Lung (tissue), 12 donors: ENCODE data around the gene WSCD2. TPM values are rescaled to one million over a fixed set of nuclear protein-coding genes. Genes with fewer than 3 reads are reported as not detected.

ENCODE experiments used
- ATAC-seq: fragments of 200-7000 bp; cut with Tn5 transposase; one replicate; pipeline ENCODE4 v1.9.1; 2020; ENCODE audit warnings: moderate number of reproducible peaks; ENCODE audit not compliant: insufficient read depth, low FRiP score
- DNase-seq, 3 donors: peaks; one replicate each; pipeline ENCODE4 v3.0.0-alpha.2; 2013 to 2017
- H3K27ac ChIP-seq, 2 donors: one replicate each; pipeline ENCODE4 v1.5.1; 2013; ENCODE audit warnings: mild to moderate bottlenecking in 2 of 2, moderate library complexity in 2 of 2, control low read depth in 1 of 2, inconsistent platforms in 1 of 2, low read depth in 1 of 2, low read length in 1 of 2
- H3K27me3 ChIP-seq, 3 donors: one replicate each; pipeline ENCODE4 v1.5.1; 2013; ENCODE audit warnings: low read length in 2 of 3; ENCODE audit not compliant: control insufficient read depth in 3 of 3, insufficient read depth in 3 of 3
- H3K36me3 ChIP-seq, 4 donors: one replicate each; pipeline ENCODE4 v1.5.1; 2013; ENCODE audit warnings: low read length in 4 of 4, mild to moderate bottlenecking in 1 of 4, moderate library complexity in 1 of 4; ENCODE audit not compliant: control insufficient read depth in 4 of 4, insufficient read depth in 4 of 4
- H3K4me1 ChIP-seq, 5 donors: one replicate each; pipeline ENCODE4 v1.5.1; 2013; ENCODE audit warnings: low read length in 5 of 5, mild to moderate bottlenecking in 2 of 5, moderate library complexity in 1 of 5; ENCODE audit not compliant: control insufficient read depth in 5 of 5, insufficient read depth in 5 of 5
- H3K4me3 ChIP-seq: one replicate; pipeline ENCODE4 v1.5.1; 2013; ENCODE audit warnings: mild to moderate bottlenecking, control low read depth, moderate library complexity
- H3K9ac ChIP-seq, 2 donors: one replicate each; pipeline ENCODE4 v1.5.1; 2013; ENCODE audit warnings: low read length in 2 of 2, control low read depth in 1 of 2; ENCODE audit not compliant: insufficient read depth in 1 of 2
- H3K9me3 ChIP-seq, 4 donors: one replicate each; pipeline ENCODE4 v1.5.1; 2013; ENCODE audit warnings: low read length in 3 of 4, mild to moderate bottlenecking in 1 of 4, moderate library complexity in 1 of 4; ENCODE audit not compliant: control insufficient read depth in 4 of 4, insufficient read depth in 3 of 4
- WGBS, 2 donors: extraction: QIAGEN DNeasy Blood & Tissue Kit; methylation state at CpG; one replicate each; pipeline ENCODE4 v1.1.7; 2013; 5-methylcytosine and 5-hydroxymethylcytosine counted together
- polyA plus RNA-seq, 2 donors: library from polyadenylated mRNA; stranded (reverse); fragments of 200-250 nt; gene quantifications; one replicate each; pipeline ENCODE4 v1.2.1, GENCODE V29; 2013
- total RNA-seq, 2 donors: library from RNA; depleted of rRNA in 1 of 2; stranded (reverse); fragments of >200 nt in 1 of 2; gene quantifications; one replicate each; pipeline ENCODE4 v1.2.1, GENCODE V29; 2014 to 2021
- TF ChIP-seq, protein P1 (sequence below): IDR thresholded peaks from 2 replicates; pipeline ENCODE4 v1.5.1; 2012; ENCODE audit warnings: mild to moderate bottlenecking; ENCODE audit errors: control extremely low read depth, extremely low read depth
- donor health status: control.
- donor health status: control.
- donor health status: Bipolar disorder and iron deficiency.
- donor health status: healthy.
- donor health status: DM: yes; HTN: yes; CAD: no.

Gene WSCD2
- total and polyA plus RNA-seq, 4 donors, result 0.02 to 1.8 (median 0.40) TPM

DNA sequence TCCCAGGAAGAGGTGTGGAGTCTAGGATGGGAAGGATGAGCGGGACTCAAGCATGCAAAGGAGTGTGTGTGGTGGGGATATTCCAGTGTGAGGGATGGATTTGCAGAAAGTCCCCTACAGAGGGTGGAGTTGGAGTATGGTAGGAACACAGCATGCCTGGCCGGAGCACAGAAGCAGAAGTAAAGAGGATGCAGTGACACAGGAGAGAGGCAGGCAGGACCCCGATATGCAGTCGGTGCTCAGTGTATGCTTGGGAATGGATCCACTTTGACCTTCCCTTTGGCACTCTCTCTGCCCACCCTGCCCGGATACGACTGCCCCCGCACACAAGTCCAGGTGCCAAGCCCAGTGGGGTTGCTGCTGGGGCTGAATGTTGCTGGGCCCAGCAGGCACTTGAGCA is 21.3 kb downstream of the WSCD2 start:
- H3K4me3 ChIP-seq, result no peak overlapping the region
- H3K36me3 ChIP-seq, result no peaks in the 10 kb centered on the region
- TF ChIP-seq, protein P1, sequence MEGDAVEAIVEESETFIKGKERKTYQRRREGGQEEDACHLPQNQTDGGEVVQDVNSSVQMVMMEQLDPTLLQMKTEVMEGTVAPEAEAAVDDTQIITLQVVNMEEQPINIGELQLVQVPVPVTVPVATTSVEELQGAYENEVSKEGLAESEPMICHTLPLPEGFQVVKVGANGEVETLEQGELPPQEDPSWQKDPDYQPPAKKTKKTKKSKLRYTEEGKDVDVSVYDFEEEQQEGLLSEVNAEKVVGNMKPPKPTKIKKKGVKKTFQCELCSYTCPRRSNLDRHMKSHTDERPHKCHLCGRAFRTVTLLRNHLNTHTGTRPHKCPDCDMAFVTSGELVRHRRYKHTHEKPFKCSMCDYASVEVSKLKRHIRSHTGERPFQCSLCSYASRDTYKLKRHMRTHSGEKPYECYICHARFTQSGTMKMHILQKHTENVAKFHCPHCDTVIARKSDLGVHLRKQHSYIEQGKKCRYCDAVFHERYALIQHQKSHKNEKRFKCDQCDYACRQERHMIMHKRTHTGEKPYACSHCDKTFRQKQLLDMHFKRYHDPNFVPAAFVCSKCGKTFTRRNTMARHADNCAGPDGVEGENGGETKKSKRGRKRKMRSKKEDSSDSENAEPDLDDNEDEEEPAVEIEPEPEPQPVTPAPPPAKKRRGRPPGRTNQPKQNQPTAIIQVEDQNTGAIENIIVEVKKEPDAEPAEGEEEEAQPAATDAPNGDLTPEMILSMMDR, result no peak
- ATAC-seq (no peak), DNase-seq (no peak)
- no peak overlapping the region for H3K27ac ChIP-seq
- H3K4me1 ChIP-seq, result no peaks in the 10 kb centered on the region
- WGBS, 2 donors, result 86 to 87% methylated on average over 7 of the region's 7 CpGs
- H3K27me3 ChIP-seq, result no peaks in the 10 kb centered on the region
- H3K9me3 ChIP-seq, result peaks cover 0 to 3% (median 0%) of the 10 kb centered on the region in 4 donors
- no peak overlapping the region for H3K9ac ChIP-seq

DNA sequence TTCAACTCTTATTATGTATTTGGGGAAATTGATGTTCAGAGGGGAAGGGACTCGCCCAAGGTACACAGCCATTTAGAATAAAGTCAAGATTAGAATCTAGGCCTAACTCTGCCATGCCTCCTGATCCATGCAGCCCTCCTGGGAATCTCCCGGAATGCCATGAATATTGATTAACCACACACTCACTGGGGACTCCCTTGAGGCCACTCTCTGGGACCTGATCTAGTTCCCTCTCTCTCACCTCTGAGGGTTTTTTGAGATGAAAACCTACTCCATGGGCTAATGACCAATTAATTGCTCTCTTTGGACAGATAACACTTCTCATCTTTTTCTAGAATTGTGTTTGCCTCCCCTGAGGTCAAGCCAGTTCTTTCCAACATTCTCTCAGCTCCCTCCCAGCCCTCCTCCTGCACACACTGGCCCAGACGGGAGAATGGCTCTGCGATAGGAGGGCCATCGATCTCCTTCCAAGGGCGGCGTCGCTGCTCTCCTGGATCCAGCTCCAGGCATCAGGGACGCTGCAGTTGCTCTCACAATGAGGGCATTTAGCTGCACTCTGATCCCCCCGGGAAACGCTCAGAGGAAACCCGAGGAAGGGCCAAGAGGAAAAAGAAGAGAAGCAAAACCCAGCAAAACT is 22.6 kb downstream of the WSCD2 start:
- DNase-seq (no peak), ATAC-seq (no peak)
- Histone ChIP-seq H3K4me1 (no peaks in the 10 kb centered on the region), H3K27ac (no peak overlapping the region), H3K9ac (no peak overlapping the region), H3K9me3 (peaks cover 0 to 3% (median 0%) of the 10 kb centered on the region in 4 donors), H3K4me3 (no peak overlapping the region), H3K27me3 (no peaks in the 10 kb centered on the region), H3K36me3 (no peaks in the 10 kb centered on the region)
- WGBS, 2 donors, result 50 to 57% methylated on average over 12 of the region's 12 CpGs
- TF ChIP-seq, protein P1, result no peak

DNA sequence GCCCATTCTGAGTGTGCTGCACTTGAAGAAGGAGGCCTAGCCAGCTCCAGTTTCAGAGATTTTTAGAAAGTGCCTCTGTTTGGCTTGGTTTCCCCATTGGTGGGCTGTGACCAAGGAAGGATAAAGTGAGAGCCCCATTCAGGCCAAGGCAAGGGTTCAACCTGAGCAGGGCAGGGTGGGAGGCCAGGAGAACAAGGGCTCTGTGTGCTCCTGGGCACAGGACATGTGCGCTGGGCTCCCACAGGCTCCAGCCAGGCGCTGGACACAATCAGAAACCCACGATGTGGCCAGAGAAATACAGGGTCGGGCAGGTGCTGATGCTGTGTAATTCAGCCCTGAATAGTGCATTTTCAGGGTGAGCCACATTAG is 23.1 kb downstream of the WSCD2 start:
- no peak overlapping the region for H3K27ac ChIP-seq
- H3K4me3 ChIP-seq, result no peak overlapping the region
- DNase-seq (no peak), ATAC-seq (no peak)
- H3K9ac ChIP-seq, result no peak overlapping the region
- H3K4me1 ChIP-seq, result no peaks in the 10 kb centered on the region
- TF ChIP-seq, protein P1, result no peak
- H3K36me3 ChIP-seq, result no peaks in the 10 kb centered on the region
- WGBS, 2 donors, result 84 to 88% methylated on average over 4 of the region's 4 CpGs
- no peaks in the 10 kb centered on the region for H3K27me3 ChIP-seq
- peaks cover 0 to 3% (median 0%) of the 10 kb centered on the region in 4 donors for H3K9me3 ChIP-seq

DNA sequence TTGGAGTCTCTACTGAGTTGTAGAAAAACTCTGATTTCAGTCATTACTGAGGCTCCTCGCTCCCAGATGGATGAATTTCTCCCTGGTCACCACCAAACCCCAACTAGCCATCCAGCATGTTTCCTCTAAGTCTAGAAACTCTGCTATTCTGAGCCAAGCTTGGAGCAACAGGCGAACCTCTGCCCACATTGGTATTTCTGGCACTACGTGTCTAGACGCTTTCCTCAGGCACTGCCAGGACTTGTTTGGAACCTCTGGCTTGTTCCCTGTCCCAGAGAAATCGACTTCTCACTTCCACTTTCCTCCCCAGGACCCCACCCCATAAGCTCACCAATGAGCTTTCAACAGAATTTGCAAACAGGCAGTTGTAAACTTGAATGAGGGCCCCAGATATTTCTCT is 27.6 kb downstream of the WSCD2 start:
- peaks cover 0 to 2% (median 0%) of the 10 kb centered on the region in 3 donors for H3K27me3 ChIP-seq
- no peak overlapping the region for H3K4me3 ChIP-seq
- H3K27ac ChIP-seq, result no peak overlapping the region
- no peaks in the 10 kb centered on the region for H3K36me3 ChIP-seq
- ATAC-seq (no peak), DNase-seq (no peak)
- peaks cover 0 to 2% (median 0%) of the 10 kb centered on the region in 5 donors for H3K4me1 ChIP-seq
- WGBS, 2 donors, result 61 to 70% methylated on average over 5 of the region's 5 CpGs
- TF ChIP-seq, protein P1, result no peak
- H3K9me3 ChIP-seq, result peaks cover 0 to 5% (median 0%) of the 10 kb centered on the region in 4 donors
- no peak overlapping the region for H3K9ac ChIP-seq
